Adrenal gland (tissue), 12 donors: ENCODE results near the gene CCNA2. TPM values are rescaled to one million over a fixed set of nuclear protein-coding genes. Genes with fewer than 3 reads are reported as not detected.

Source experiments
- DNase-seq, 7 donors: peaks; one replicate each; pipeline ENCODE4 v3.0.0-alpha.2; 2019 to 2020
- H3K27ac ChIP-seq, 5 donors: fragments of 200-600 bp; sonication (generic) in 4 of 5; 1 replicate in 3 of 5; 2 replicates in 2 of 5; pipeline versions ENCODE4 v1.5.1 to v1.8.0; 2016 to 2020; ENCODE audit warnings: mild to moderate bottlenecking in 1 of 5
- H3K27me3 ChIP-seq: fragments of 200-600 bp; 2 replicates; pipeline ENCODE4 v1.8.0; 2021
- H3K36me3 ChIP-seq, 2 donors: fragments of 200-600 bp; replicated peaks in 1 of 2; 1 replicate in 1 of 2; 2 replicates in 1 of 2; pipeline versions ENCODE4 v1.5.1 to v1.8.0; 2018 to 2022
- H3K4me1 ChIP-seq, 2 donors: fragments of 200-600 bp; replicated peaks in 1 of 2; 1 replicate in 1 of 2; 2 replicates in 1 of 2; pipeline versions ENCODE4 v1.5.1 to v1.8.0; 2018 to 2021
- H3K4me3 ChIP-seq, 4 donors: fragments of 200-600 bp; sonication (generic) in 3 of 4; one replicate each; pipeline ENCODE4 v1.5.1; 2016 to 2018
- H3K9me3 ChIP-seq, 3 donors: fragments of 200-600 bp; sonication (generic) in 1 of 3; replicated peaks in 1 of 3; 1 replicate in 2 of 3; 2 replicates in 1 of 3; pipeline versions ENCODE4 v1.5.1 to v1.8.0; 2016 to 2021
- POLR2A ChIP-seq, 2 donors: fragments of 450-650 bp; IDR thresholded peaks; one replicate each; pipeline ENCODE4 v1.6.1; 2017; ENCODE audit warnings: antibody characterized with exemption in 2 of 2, mild to moderate bottlenecking in 2 of 2, moderate library complexity in 1 of 2
- WGBS, 4 donors: extraction: QIAGEN DNeasy Blood & Tissue Kit in 2 of 4; methylation state at CpG; one replicate each; pipeline versions ENCODE4 v1.1.5 to v1.1.7; 2013 to 2017; 5-methylcytosine and 5-hydroxymethylcytosine counted together
- intact Hi-C, 2 donors: fragments of 100-400 bp; cut with DNase I; formaldehyde crosslinking; loops; one replicate each; pipeline versions ENCODE4 v1.14.1 to v1.15.0; 2022 to 2023
- polyA plus RNA-seq, 3 donors: library from polyadenylated mRNA; stranded (reverse); fragments of 200-250 nt in 2 of 3; fragments of 350-450 nt in 1 of 3; fragmentation: Illumina TruSeq in 1 of 3; extraction: RNeasy Lipid Tissue Mini Kit (QIAGEN cat#74804) in 1 of 3; gene quantifications; one replicate each; pipeline ENCODE4 v1.2.3, GENCODE V29; 2013 to 2014
- total RNA-seq, 9 donors: library from RNA; depleted of rRNA in 4 of 9; stranded (reverse); fragments of >200 nt in 4 of 9; fragments of 120-200 nt in 1 of 9; fragmentation: NEBNext Ultra II Directional in 1 of 9; extraction: Animal tissue kit (Norgen Biotek cat#: 25700) in 1 of 9; gene quantifications; one replicate each; pipeline versions ENCODE4 v1.1.0 to v1.2.4, GENCODE V29; 2013 to 2023
- TF ChIP-seq, protein P1 (sequence below), 6 experiments: fragments of 450-650 bp in 4 of 6; fragments of 200-600 bp in 2 of 6; sonication (generic) in 1 of 6; IDR thresholded peaks; 1 replicate in 5 of 6; 2 replicates in 1 of 6; pipeline versions ENCODE4 v1.5.1 to v1.8.0; 2016 to 2021; ENCODE audit warnings: antibody characterized with exemption in 6 of 6, mild to moderate bottlenecking in 2 of 6, moderate library complexity in 1 of 6
- donor health status: healthy with polysubstance abuse.
- donor health status: Bipolar disorder and iron deficiency.
- donor health status: DM: yes; HTN: yes; CAD: no.
- donor health status: DM: no; HTN: no; CAD: no.
- donor health status: DM: no; HTN: no; CAD: no.
- donor health status: DM: yes; HTN: yes; CAD: no.

Gene CCNA2
- total and polyA plus RNA-seq, 12 donors, result 0.24 to 18.9 (median 2.3) TPM

DNA sequence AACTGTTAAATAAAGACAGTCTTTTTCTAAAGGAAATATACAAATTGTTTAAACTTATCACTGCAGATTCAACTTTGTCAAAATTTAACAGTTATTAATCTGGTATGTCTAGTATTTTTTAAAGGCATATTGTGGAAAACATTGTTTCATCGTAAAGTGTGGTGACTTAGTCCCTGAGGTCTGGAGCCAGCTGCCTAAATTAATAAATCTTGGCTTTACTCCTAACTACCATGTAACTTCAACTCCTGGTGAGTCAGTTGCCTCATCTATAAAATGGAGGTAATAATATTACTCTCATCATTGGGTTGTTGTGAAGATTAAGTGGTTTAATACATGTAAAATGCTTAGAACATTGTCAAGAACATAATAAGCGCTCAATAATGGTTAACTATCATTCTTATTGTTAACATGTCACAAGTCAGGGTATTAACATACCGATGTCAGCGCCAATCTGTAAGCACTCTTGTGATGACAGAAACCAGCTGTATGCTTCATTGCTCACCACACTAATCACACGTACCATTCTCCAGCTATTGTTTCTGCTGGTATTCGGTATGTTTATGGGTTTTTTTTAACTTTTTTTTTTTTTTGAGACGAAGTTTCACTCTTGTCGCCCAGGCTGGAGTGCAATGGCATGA lies 44.6 kb downstream of the CCNA2 start:
- no peak for DNase-seq
- H3K27me3 ChIP-seq, result peaks cover 10% of the 10 kb centered on the region
- no peak overlapping the region for H3K27ac ChIP-seq
- no peak for TF ChIP-seq POLR2A (IDR thresholded peaks at IDR 0.05)
- TF ChIP-seq, protein P1, sequence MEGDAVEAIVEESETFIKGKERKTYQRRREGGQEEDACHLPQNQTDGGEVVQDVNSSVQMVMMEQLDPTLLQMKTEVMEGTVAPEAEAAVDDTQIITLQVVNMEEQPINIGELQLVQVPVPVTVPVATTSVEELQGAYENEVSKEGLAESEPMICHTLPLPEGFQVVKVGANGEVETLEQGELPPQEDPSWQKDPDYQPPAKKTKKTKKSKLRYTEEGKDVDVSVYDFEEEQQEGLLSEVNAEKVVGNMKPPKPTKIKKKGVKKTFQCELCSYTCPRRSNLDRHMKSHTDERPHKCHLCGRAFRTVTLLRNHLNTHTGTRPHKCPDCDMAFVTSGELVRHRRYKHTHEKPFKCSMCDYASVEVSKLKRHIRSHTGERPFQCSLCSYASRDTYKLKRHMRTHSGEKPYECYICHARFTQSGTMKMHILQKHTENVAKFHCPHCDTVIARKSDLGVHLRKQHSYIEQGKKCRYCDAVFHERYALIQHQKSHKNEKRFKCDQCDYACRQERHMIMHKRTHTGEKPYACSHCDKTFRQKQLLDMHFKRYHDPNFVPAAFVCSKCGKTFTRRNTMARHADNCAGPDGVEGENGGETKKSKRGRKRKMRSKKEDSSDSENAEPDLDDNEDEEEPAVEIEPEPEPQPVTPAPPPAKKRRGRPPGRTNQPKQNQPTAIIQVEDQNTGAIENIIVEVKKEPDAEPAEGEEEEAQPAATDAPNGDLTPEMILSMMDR (IDR thresholded peaks at IDR 0.05), result no peak
- H3K9me3 ChIP-seq, result no peaks in the 10 kb centered on the region
- intact Hi-C loops, result no loop called here
- no peaks in the 10 kb centered on the region for H3K36me3 ChIP-seq
- H3K4me1 ChIP-seq, result no peaks in the 10 kb centered on the region
- no peak overlapping the region for H3K4me3 ChIP-seq
- WGBS, 4 donors, result 83 to 84% (median 84%) methylated on average over 8 of the region's 8 CpGs

DNA sequence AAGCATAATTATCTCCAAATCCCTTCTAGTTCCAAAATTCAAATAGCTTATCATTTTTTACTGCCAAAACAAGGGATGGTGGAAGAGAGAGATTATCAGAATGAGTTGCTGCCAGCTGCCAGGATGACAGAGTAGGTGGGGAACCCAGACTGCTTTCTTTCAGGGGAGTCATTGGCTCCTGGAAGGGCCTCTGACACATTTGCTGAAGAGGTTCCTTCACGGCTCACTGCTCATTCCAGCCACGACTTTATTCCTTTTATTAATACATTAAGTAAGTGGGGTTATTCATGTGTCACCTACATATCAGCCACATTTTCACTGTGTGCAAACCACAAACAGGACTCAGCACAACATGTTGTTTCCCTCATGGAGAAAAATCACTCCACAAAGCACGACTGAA lies 46.1 kb downstream of the CCNA2 start:
- DNase-seq, result no peak
- H3K9me3 ChIP-seq, result no peaks in the 10 kb centered on the region
- H3K27ac ChIP-seq, result no peak overlapping the region
- TF ChIP-seq POLR2A (IDR thresholded peaks at IDR 0.05), result no peak
- TF ChIP-seq, protein P1 (IDR thresholded peaks at IDR 0.05), result no peak
- intact Hi-C loops, result no loop called here
- H3K4me1 ChIP-seq, result no peaks in the 10 kb centered on the region
- no peak overlapping the region for H3K4me3 ChIP-seq
- H3K27me3 ChIP-seq, result peaks cover 10% of the 10 kb centered on the region
- no peaks in the 10 kb centered on the region for H3K36me3 ChIP-seq
- WGBS, 4 donors, result 35 to 43% (median 42%) methylated on average over 3 of the region's 3 CpGs

DNA sequence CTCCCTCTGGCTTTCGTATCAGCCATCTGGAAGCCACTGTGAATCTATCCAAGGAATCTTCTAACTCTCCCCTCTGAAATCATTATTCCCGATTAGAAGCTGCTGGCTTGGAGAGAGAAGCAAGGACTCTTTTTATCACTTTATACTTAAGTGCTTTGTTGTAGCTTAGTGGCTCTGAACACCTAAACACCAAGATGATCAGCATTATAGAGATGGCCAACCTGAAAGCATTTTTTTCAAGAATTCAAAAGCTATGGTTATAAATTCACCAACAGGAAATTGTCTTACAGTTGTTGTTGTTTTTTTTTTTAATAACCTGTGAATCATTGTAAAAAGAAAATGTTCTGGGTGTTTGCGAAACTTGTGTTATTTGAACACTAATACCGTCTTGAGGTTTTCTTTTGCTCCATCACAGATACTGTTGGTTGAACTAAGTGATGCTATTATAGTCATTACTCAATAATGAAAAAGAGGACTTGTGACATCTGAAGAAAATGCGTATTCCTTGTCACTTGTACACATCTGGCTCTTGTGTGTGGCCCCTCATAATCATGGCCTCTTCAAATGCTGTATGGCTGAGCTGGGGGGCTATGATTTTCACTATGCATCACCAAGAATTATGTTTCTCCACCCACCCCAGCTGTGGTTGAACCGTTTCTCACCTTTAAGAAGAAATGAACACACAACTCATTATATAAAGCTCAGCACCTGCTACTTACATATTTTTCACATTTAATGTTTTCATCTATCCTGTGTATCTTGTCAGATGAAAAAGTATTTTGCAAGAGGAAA lies 46.9 kb downstream of the CCNA2 start:
- Histone ChIP-seq H3K4me3 (no peak overlapping the region), H3K36me3 (no peaks in the 10 kb centered on the region), H3K27me3 (peaks cover 10% of the 10 kb centered on the region), H3K27ac (no peak overlapping the region), H3K4me1 (no peaks in the 10 kb centered on the region), H3K9me3 (no peaks in the 10 kb centered on the region)
- no peak for DNase-seq
- intact Hi-C loops, result no loop called here
- TF ChIP-seq, protein P1 (IDR thresholded peaks at IDR 0.05), result no peak
- no peak for TF ChIP-seq POLR2A (IDR thresholded peaks at IDR 0.05)
- WGBS, 4 donors, result 74 to 79% (median 77%) methylated on average over 6 of the region's 6 CpGs

DNA sequence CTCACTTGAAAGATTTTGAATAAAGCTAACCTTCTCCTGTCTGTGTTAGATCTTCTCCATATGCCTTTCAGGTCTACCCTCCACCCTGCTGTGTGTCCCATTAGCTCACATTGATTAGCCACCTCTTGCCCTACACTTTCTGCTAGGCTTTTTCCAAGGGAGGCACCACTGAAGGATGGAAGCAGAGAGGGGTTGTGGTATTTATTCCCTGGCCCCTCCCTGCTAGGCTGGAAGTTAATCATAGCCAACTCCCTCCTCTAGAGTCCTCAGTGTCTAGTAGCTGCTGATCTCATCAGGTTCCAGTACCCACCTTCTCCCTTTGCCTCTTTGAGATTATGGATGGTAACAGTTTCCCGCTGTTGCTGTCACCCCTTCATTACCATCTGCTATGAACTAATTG lies 49.8 kb downstream of the CCNA2 start:
- no peak for DNase-seq
- Histone ChIP-seq H3K9me3 (no peaks in the 10 kb centered on the region), H3K4me3 (no peak overlapping the region), H3K27ac (no peak overlapping the region), H3K36me3 (no peaks in the 10 kb centered on the region), H3K27me3 (no peaks in the 10 kb centered on the region), H3K4me1 (no peaks in the 10 kb centered on the region)
- WGBS, 4 donors, result 75 to 89% (median 87%) methylated on average over 1 of the region's 1 CpG
- intact Hi-C loops, result no loop called here
- TF ChIP-seq, protein P1 (IDR thresholded peaks at IDR 0.05), result no peak
- TF ChIP-seq POLR2A (IDR thresholded peaks at IDR 0.05), result no peak
